Right atrium auricular region (tissue), 2 donors: Measurements from ENCODE around the gene LCORL. TPM values are rescaled to one million over a fixed set of nuclear protein-coding genes. Genes with fewer than 3 reads are reported as not detected.
"Not testable (repeated sequence)": the region's sequence is repeated elsewhere in the genome, so short reads cannot be mapped to it uniquely, and the experiment has no call there.

Experiments used
- DNase-seq: peaks from one replicate; pipeline ENCODE4 v3.0.0-alpha.2; 2019; ENCODE audit warnings: low spot score
- H3K27ac ChIP-seq, 2 donors: fragments of 200-600 bp; sonication (generic); 1 replicate in 1 of 2; 2 replicates in 1 of 2; pipeline ENCODE4 v1.5.1; 2016 to 2019
- H3K27me3 ChIP-seq, 2 donors: fragments of 200-600 bp; sonication (generic); one replicate each; pipeline versions ENCODE4 v1.5.1 to v1.6.0; 2017 to 2019
- H3K36me3 ChIP-seq: fragments of 200-600 bp; sonication (generic); one replicate; pipeline ENCODE4 v1.5.1; 2016
- H3K4me1 ChIP-seq, 2 donors: fragments of 200-600 bp; sonication (generic); one replicate each; pipeline versions ENCODE4 v1.5.1 to v1.6.0; 2017 to 2019
- H3K4me3 ChIP-seq, 2 donors: fragments of 200-600 bp; sonication (generic); 1 replicate in 1 of 2; 2 replicates in 1 of 2; pipeline ENCODE4 v1.5.1; 2017 to 2019; ENCODE audit warnings: mild to moderate bottlenecking in 1 of 2, moderate library complexity in 1 of 2
- H3K9me3 ChIP-seq, 2 donors: fragments of 200-600 bp; sonication (generic); one replicate each; pipeline ENCODE4 v1.5.1; 2019
- total RNA-seq, 2 donors: library from RNA; depleted of rRNA; stranded (reverse); fragments of >200 nt; gene quantifications; one replicate each; pipeline ENCODE4 v1.1.0, GENCODE V29; 2016
- TF ChIP-seq, protein P1 (sequence below), 2 donors: fragments of 200-600 bp; sonication (generic); IDR thresholded peaks; one replicate each; pipeline ENCODE4 v1.5.1; 2019; ENCODE audit warnings: antibody characterized with exemption in 2 of 2

Gene LCORL
- total RNA-seq, 2 donors from 2014 or later, result 8.8 to 12.3 TPM

DNA sequence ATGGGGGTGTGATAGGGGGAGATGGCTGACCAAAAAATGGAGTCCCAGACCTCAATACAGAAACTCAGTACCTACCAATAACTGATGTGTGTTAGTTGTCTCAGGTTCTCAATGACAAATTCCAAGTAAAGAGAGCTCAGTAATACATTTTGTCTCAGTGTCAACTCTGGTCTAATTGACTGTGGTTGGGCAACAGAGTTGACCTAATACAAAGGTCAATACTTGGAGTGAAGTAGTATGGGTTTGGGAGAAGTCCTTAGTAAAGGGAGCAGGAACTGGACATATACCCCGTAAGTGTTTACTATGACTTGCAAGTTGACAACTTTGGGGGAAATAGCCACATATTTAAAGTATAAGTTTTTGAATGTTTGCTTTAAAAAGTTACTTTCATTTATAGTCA, 20.5 kb upstream of the LCORL start:
- Histone ChIP-seq H3K9me3 (no peaks in the 10 kb centered on the region), H3K27me3 (no peaks in the 10 kb centered on the region), H3K4me3 (no peak overlapping the region), H3K36me3 (no peaks in the 10 kb centered on the region), H3K27ac (no peak overlapping the region), H3K4me1 (no peaks in the 10 kb centered on the region)
- no peak for DNase-seq
- TF ChIP-seq, protein P1, sequence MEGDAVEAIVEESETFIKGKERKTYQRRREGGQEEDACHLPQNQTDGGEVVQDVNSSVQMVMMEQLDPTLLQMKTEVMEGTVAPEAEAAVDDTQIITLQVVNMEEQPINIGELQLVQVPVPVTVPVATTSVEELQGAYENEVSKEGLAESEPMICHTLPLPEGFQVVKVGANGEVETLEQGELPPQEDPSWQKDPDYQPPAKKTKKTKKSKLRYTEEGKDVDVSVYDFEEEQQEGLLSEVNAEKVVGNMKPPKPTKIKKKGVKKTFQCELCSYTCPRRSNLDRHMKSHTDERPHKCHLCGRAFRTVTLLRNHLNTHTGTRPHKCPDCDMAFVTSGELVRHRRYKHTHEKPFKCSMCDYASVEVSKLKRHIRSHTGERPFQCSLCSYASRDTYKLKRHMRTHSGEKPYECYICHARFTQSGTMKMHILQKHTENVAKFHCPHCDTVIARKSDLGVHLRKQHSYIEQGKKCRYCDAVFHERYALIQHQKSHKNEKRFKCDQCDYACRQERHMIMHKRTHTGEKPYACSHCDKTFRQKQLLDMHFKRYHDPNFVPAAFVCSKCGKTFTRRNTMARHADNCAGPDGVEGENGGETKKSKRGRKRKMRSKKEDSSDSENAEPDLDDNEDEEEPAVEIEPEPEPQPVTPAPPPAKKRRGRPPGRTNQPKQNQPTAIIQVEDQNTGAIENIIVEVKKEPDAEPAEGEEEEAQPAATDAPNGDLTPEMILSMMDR (IDR thresholded peaks at IDR 0.05), result no peak

DNA sequence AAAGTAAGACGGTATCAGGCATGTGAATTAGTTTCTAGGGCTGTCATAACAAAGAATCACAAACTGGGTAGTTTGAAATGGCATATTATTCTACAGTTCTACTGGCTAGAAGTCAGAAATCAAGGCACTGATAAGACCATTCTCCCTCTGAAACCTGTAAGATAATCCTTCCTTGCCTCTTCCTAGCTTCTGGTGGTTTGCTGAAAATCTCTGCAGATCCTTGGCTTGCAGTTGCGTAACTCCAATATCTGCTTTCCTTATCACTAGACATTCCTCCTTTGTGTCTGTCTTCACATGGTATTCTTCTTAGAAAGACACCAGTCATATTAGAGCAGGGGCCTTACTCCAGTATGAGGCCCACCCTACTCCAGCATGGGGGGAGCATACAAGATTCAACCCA, 19.6 kb upstream of the LCORL start:
- Histone ChIP-seq H3K4me3 (no peak overlapping the region), H3K9me3 (no peaks in the 10 kb centered on the region)

DNA sequence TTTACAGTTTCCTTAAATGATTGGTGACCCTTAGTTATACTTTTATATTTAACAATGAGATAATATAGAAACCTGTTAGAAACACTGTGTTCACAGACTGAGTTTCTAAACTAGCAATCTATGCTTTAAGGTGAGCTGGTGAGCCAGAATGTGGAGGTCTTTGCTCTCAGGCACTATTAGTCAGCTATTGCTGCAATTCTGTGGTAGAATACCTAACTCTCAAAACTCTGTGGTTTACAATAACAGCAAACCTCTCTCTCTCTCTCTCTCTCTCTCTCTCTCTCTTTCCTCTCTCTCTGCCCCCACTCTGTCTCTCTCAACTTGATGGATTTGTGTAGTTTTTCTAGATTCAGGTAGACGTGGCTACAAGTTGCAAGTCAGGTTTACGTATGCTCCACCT, 17.6 kb upstream of the LCORL start:
- Histone ChIP-seq H3K27ac (no peak overlapping the region), H3K4me3 (no peak overlapping the region), H3K9me3 (no peaks in the 10 kb centered on the region), H3K36me3 (no peaks in the 10 kb centered on the region), H3K4me1 (no peaks in the 10 kb centered on the region), H3K27me3 (no peaks in the 10 kb centered on the region)
- DNase-seq, result no peak
- TF ChIP-seq, protein P1 (IDR thresholded peaks at IDR 0.05), result no peak

More for the DNA sequence above, 19.6 kb upstream of the LCORL start:
- no peaks in the 10 kb centered on the region for H3K36me3 ChIP-seq
- H3K27me3 ChIP-seq, result no peaks in the 10 kb centered on the region
- no peaks in the 10 kb centered on the region for H3K4me1 ChIP-seq
- TF ChIP-seq, protein P1 (IDR thresholded peaks at IDR 0.05), result no peak
- no peak overlapping the region for H3K27ac ChIP-seq
- DNase-seq, result no peak

DNA sequence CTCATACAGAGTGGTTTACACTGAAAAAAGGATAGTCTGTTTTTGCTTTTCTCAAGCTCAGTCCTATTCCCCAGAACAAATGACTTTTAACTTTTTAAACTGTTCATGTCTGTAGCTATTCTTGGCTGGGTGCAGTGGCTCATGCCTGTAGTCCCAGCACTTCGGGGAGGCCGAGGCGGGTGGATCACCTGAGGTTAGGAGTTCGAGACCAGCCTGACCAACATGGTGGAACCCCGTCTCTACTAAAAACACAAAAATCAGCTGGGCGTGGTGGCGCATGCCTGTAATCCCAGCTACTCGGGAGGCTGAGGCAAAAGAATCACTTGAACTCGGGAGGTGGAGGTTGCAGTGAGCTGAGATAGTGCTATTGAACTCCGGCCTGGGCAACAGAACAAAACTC, 14.8 kb upstream of the LCORL start:
- H3K27me3 ChIP-seq, H3K4me3 ChIP-seq, H3K4me1 ChIP-seq, H3K36me3 ChIP-seq, DNase-seq, H3K9me3 ChIP-seq, H3K27ac ChIP-seq: not testable (repeated sequence)

DNA sequence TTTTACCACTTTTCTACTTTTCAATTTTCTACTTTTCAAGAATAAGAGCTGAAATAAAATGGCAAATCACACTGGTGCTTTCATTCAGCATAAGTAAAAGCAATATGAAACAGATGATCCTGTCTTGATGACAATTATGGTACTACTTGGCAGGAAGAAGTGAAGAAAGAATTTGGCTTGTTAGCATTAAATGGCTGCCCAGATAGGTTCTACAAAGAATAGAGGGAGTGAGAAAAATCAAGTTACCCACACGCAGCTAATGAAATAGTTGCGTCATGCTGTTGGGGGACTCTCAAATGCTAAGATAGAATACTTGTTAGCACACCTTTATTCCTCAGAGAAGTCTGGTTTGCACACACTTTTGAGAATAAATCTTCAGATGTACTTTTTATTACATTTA, 12.5 kb upstream of the LCORL start:
- TF ChIP-seq, protein P1 (IDR thresholded peaks at IDR 0.05), result no peak
- no peaks in the 10 kb centered on the region for H3K27me3 ChIP-seq
- DNase-seq, result no peak
- no peak overlapping the region for H3K4me3 ChIP-seq
- no peak overlapping the region for H3K27ac ChIP-seq
- no peaks in the 10 kb centered on the region for H3K9me3 ChIP-seq
- H3K36me3 ChIP-seq, result no peaks in the 10 kb centered on the region
- H3K4me1 ChIP-seq, result no peaks in the 10 kb centered on the region

DNA sequence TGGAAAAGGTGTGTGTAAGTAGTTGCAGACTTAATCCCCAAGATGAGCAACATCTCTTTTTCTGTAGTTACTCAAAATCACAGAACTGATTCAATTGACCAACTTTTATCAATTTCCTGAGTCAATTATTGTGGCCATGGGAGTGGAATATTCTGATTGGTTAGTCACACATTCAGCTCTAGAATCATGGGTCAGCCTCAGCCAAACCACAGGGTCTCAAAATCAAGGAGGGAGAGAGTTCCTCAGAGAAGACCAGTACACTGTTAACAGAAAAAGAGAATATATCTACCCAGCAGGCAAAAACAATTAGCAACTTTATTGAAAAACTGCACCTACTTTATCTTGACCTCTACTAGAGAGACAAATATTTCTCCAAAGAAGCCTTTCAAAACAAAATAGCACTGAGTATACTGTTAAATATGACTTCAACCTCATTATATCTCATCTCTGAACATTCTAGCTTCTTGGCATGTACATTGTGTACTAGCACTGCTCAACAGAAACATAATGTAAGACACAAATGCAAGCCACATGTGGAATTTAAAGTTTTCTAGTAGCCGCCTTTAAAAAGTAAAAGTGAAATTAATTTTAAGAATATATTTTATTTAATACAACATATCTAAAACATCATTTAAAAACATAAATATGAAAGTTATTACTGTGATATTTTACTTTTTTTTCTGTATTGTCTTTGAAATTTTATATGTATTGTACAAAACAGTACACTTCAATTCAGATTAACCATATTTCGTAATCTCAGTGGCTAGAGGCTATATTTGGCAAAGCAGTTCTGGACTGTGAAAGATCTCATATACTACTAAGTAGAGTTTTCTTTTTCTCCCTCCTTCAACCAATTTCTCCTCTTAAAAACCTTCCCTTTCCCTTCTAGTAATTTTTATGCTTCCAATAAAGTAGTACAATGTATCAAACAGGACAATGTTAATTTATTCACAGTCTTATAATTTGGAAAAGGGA, 11.8 kb upstream of the LCORL start:
- H3K9me3 ChIP-seq, result no peaks in the 10 kb centered on the region
- H3K4me3 ChIP-seq, result no peak overlapping the region
- H3K4me1 ChIP-seq, result no peaks in the 10 kb centered on the region
- H3K27ac ChIP-seq, result no peak overlapping the region
- H3K27me3 ChIP-seq, result no peaks in the 10 kb centered on the region
- DNase-seq, result no peak
- no peaks in the 10 kb centered on the region for H3K36me3 ChIP-seq
- TF ChIP-seq, protein P1 (IDR thresholded peaks at IDR 0.05), result no peak
